Astrocyte of the spinal cord (primary cell): Measurements from ENCODE around the gene IKZF1.

Experiments used
- DNase-seq: peaks from one replicate; pipeline ENCODE4 v3.0.0; 2011; ENCODE audit warnings: low read depth, low spot score
- H3K4me3 ChIP-seq: 2 replicates; pipeline ENCODE4 v1.5.1; 2011; ENCODE audit warnings: low read depth, mild to moderate bottlenecking, low read length, moderate library complexity
- in situ Hi-C: cut with HindIII; loops from 2 replicates; pipeline ENCODE4 v1.10.0; 2017; ENCODE audit warnings: low sequenced_read_pairs
- TF ChIP-seq, protein P1 (sequence below): IDR thresholded peaks from 2 replicates; pipeline ENCODE4 v1.5.1; 2012; ENCODE audit warnings: low read depth, mild to moderate bottlenecking, low read length, inconsistent platforms

The IKZF1 gene

GRCh38 chr7:50356945-50357268 is 52.4 kb downstream of the IKZF1 start:
- in situ Hi-C loops: no loop called here
- no peak for DNase-seq
- TF ChIP-seq, protein P1, sequence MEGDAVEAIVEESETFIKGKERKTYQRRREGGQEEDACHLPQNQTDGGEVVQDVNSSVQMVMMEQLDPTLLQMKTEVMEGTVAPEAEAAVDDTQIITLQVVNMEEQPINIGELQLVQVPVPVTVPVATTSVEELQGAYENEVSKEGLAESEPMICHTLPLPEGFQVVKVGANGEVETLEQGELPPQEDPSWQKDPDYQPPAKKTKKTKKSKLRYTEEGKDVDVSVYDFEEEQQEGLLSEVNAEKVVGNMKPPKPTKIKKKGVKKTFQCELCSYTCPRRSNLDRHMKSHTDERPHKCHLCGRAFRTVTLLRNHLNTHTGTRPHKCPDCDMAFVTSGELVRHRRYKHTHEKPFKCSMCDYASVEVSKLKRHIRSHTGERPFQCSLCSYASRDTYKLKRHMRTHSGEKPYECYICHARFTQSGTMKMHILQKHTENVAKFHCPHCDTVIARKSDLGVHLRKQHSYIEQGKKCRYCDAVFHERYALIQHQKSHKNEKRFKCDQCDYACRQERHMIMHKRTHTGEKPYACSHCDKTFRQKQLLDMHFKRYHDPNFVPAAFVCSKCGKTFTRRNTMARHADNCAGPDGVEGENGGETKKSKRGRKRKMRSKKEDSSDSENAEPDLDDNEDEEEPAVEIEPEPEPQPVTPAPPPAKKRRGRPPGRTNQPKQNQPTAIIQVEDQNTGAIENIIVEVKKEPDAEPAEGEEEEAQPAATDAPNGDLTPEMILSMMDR: no peak
- no peak overlapping the region for H3K4me3 ChIP-seq

DNA sequence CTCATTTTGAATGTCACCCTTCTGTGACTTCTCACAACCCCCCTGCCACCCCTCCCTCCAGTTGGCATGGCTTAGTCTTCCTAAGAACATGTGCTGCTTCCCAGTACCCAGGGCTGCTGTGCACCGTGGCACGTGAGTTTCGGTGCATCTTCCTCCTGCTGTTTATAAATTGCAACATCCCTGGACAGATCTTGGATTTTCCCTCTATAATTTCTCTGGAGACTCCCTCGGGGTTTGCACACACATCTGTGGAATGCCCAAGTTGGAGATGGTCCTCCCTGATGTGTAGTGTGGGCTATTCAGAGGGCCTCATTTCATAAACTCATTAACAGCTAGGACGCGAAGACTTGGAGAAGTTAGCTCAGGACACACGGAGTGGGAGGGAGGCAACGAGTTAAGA is 52.9 kb downstream of the IKZF1 start:
- DNase-seq: no peak
- TF ChIP-seq, protein P1: no peak
- H3K4me3 ChIP-seq: no peak overlapping the region
- in situ Hi-C loops: no loop called here

DNA sequence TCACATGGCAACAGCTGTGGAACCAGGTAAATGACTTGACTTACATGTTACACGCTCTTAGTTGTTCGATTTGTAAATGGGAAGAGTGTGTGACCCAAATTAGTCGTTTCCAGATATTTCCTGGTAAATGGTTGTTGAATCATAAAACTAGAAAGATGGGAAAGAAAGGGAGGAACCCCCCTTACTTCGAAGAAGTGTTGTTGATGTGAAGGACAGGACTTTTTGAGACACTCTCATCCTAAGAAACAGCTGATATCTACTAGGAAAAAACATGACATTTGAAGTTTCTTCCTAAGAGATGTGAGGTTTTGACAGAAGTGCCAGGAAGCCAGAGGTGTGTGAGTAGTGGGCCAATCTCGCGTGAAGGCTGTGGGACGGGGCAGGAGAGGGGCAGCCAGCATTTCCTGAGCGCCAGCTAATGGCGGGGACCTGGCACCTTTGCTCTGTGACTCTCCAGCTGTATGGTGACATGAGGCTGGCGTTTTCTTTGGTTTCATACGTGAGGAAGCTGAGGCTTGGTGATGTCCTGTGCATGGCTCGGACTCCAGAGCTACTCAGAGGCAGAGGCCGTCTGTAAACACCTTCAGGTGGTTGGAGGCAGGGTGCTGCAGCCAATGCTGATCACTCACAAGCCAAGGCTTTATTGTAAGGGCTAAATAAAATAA is 53.7 kb downstream of the IKZF1 start:
- TF ChIP-seq, protein P1: no peak
- H3K4me3 ChIP-seq: no peak overlapping the region
- in situ Hi-C loops: no loop called here
- no peak for DNase-seq

DNA sequence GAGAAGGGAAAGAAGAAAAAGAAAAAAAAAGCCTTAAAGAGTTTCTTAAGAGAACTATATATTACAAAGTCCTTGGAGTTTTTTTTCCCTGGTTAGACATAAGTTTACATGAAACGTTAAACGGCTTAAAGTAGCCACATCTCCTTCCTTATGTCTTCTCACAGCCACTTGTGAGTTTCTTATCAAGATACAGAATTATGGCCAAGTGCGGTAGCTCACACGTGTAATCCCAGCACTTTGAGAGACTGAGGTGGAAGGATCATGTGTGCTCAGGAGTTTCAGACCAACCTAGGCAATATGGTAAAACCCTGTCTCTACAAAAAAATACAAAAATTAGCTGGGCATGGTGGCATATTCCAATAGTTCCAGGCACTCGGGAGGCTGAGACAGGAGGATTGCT is 54.3 kb downstream of the IKZF1 start:
- TF ChIP-seq, protein P1: no peak
- H3K4me3 ChIP-seq: no peak overlapping the region
- in situ Hi-C loops: no loop called here
- no peak for DNase-seq

DNA sequence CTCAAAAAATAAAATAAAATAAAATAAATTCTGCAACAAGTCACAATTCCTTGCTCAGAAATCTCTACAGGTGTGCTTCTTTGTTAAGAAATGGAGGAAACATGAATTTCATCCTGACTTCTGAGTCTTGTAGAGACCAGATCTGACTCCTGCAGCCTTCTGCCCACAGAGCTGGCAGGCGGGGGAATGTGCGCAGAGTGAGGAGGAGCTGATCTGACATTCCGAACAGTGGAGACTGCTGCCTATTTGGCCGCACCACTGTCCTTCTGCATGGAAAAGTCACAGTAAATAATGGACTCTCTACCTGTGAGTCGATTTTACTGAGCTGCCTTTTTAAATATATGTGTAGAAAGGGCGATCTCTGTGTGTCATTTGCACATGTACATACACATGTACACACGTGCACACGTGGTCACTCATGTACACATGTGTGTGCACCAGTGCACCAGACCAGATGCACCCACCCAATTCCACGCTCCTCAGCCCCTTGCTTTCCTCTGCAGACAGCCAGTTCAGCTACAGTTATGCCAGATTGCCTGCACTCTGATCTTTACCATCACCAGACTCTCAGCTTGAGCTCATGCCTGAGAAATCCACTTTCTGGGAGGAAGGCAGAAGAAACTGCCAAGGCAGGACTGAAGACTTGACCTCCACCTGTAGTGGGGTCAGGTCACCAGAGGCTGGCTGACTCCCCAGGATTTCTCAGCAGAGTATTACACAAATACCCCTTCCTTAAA is 54.9 kb downstream of the IKZF1 start:
- DNase-seq: no peak
- H3K4me3 ChIP-seq: no peak overlapping the region
- TF ChIP-seq, protein P1: no peak
- in situ Hi-C loops: no loop called here

DNA sequence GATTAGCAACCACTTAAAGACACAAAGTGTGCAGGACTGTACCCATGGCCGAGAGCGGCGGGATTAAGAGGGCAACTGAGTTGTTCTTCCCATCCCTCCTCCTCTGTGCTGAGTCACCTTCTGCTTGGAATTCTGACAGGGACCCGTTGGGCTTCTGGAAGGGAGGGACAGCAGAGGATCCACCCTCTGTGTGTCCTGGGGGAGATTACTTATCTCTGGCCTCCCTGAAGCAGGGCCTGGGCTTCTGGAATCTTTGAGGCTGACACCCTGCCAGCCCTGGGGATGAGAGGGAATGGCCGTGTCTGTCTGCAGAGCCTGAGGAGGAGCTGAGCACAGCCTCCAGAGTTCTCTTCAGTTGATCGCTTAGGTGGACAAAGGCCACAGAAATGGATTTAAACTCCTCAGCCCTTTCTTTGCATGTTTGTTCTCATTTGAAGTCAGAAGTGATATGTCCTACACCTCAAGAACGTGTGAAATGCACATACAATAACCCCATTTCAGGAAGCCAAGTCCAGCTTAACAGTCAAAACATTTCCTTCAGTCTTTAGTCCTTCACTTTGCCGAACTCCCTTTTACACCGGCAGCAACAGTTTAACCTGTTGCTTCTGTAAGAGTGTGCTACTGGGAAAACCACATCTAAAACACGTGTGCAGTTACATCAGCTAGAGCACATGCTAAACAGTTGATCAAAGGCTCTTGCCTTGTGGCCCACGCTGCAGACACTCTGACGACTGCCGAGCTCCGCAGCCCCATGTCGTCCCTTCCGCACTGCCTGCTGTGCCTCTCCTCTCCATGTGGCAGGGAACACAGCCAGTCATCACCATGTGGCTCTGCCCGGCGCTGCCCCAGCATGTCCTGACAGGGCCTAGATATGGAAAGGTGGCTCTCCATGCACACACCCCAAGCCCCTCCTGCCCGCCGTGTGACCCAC is 55.7 kb downstream of the IKZF1 start:
- in situ Hi-C loops: no loop called here
- no peak overlapping the region for H3K4me3 ChIP-seq
- DNase-seq: no peak
- TF ChIP-seq, protein P1: no peak
